Measurements from ENCODE around the gene PPP2R3B. TPM values are rescaled to one million over a fixed set of nuclear protein-coding genes. Genes with fewer than 3 reads are reported as not detected.

Gene PPP2R3B
- total and polyA plus RNA-seq, 2 of the 13 experiments (the other 11 are each of a cell fraction or from before 2014, with no cell fraction given): 17.0 to 21.4 TPM

- TF ChIP-seq TFDP1 (CRISPR knock-in tag; IDR thresholded peaks at IDR 0.05; ENCODE audit: borderline replicate concordance): peak; percentile 98
- TF ChIP-seq ZNF513 (CRISPR knock-in tag; conservative IDR thresholded peaks at IDR 0.05): peak; percentile 96; the same call in 1 of the 2 replicates
- peak; percentile 84 for TF ChIP-seq HNRNPLL (IDR thresholded peaks at IDR 0.05; ENCODE audit: low read depth, low read length, poor library complexity, severe bottlenecking)
- no peak for TF ChIP-seq ZNF260 (CRISPR knock-in tag; IDR thresholded peaks at IDR 0.05; ENCODE audit: borderline replicate concordance, low read depth)
- TF ChIP-seq KDM1A (CRISPR knock-in tag; IDR thresholded peaks at IDR 0.05): no peak
- TF ChIP-seq CCAR2 (optimal IDR thresholded peaks at IDR 0.05; ENCODE audit: low read depth, low read length): no peak
- no peak; the same call in 1 of the 2 replicates for TF ChIP-seq CENPT (CRISPR knock-in tag; IDR thresholded peaks at IDR 0.05; ENCODE audit: low read depth)
- TF ChIP-seq HDAC6 (IDR thresholded peaks at IDR 0.05; ENCODE audit: low read depth, low read length): no peak
- peak; percentile 51; the same call in 1 of the 2 replicates for TF ChIP-seq KDM3A (CRISPR knock-in tag; IDR thresholded peaks at IDR 0.05; ENCODE audit: low read depth)
- TF ChIP-seq KAT8 (CRISPR knock-in tag; IDR thresholded peaks at IDR 0.05): peak; percentile 98
- peak; percentile 26; the same call in 1 of the 2 replicates for TF ChIP-seq ELF3 (CRISPR knock-in tag; IDR thresholded peaks at IDR 0.05)
- peak; percentile 56; the same call in 1 of the 2 replicates for TF ChIP-seq REPIN1 (CRISPR knock-in tag; IDR thresholded peaks at IDR 0.05; ENCODE audit: borderline replicate concordance, low read depth)
- peak; percentile 59 for TF ChIP-seq ATF3 (CRISPR knock-in tag; IDR thresholded peaks at IDR 0.05)
- TF ChIP-seq ZNF232 (CRISPR knock-in tag; IDR thresholded peaks at IDR 0.05; ENCODE audit: borderline replicate concordance): peak; percentile 84; the same call in 1 of the 2 replicates
- TF ChIP-seq HMG20A (CRISPR knock-in tag; IDR thresholded peaks at IDR 0.05; ENCODE audit: borderline replicate concordance): no peak
- peak; percentile 98 for TF ChIP-seq ZNF441 (CRISPR knock-in tag; IDR thresholded peaks at IDR 0.05; ENCODE audit: borderline replicate concordance)
- no peak for TF ChIP-seq HNF1A (IDR thresholded peaks at IDR 0.05; ENCODE audit: low read depth)
- TF ChIP-seq HNF1A (CRISPR knock-in tag; IDR thresholded peaks at IDR 0.05; ENCODE audit: borderline replicate concordance): peak; percentile 72; the same call in 1 of the 2 replicates
- no peak for TF ChIP-seq IKZF1 (IDR thresholded peaks at IDR 0.05)
- TF ChIP-seq ZSCAN31 (CRISPR knock-in tag; IDR thresholded peaks at IDR 0.05; ENCODE audit: low read depth): peak; percentile 73; the same call in 1 of the 2 replicates
- peak; percentile 76; the same call in 1 of the 2 replicates for TF ChIP-seq RFXAP (CRISPR knock-in tag; IDR thresholded peaks at IDR 0.05; ENCODE audit: borderline replicate concordance)
- TF ChIP-seq ZNF605 (CRISPR knock-in tag; IDR thresholded peaks at IDR 0.05): peak; percentile 73; the same call in 1 of the 2 replicates
These were observed at the start of gene PPP2R3B (continued) for GRCh38 chrX:386768-387575.

Measured in HepG2 (cell line).